Activated CD4-positive, alpha-beta T cell treated with anti-CD3 and anti-CD28 coated beads, Interleukin-2, Interleukin-4, amounts not matched to agents 100 ng/mL and 50 ng/mL, durations not matched to agents 16 hours and 8 hours (primary cell): ENCODE measurements around the gene ASIC3.

ENCODE experiments used
- DNase-seq: peaks from one replicate; pipeline ENCODE4 v3.0.0-alpha.2; 2020; ENCODE audit warnings: low spot score

ASIC3 gene

GRCh38 chr7:151085691-151086620 lies 37.6 kb downstream of the ASIC3 start, which contains the start of gene AGAP3:
Gene AGAP3, plus strand, starts transcription at chr7:151086475. Its CDS starts 267 bp downstream, at chr7:151086742.
- DNase-seq = peak; percentile 67

DNA sequence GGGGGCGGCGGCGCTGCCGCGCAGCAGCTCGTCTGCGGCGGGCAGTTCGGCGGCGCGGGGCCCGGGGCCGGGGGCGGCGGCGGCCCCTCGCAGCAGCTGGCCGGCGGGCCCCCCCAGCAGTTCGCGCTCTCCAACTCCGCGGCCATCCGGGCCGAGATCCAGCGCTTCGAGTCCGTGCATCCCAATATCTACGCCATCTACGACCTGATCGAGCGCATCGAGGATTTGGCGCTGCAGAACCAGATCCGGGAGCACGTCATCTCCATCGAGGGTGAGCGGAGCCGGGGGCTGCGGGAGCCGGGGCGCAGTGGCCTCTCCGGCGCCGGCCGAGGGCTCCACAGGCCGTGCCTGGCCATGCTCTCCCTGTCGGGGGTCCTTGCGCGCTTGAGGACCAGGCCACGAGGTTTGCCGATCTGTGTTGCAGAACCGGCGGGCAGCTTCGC lies 38.5 kb downstream of the ASIC3 start:
- peak; percentile 31 for DNase-seq

- peak; percentile 24 for DNase-seq
Observed at GRCh38 chr7:151087245-151088018, 39.1 kb downstream of the ASIC3 start.

GRCh38 chr7:151088019-151088855 lies 39.9 kb downstream of the ASIC3 start:
- no peak for DNase-seq

GRCh38 chr7:151088856-151089699 lies 40.7 kb downstream of the ASIC3 start:
- no peak for DNase-seq

GRCh38 chr7:151089893-151090730 lies 41.8 kb downstream of the ASIC3 start:
- DNase-seq = no peak

- DNase-seq = no peak
Observed at GRCh38 chr7:151091003-151091402, 42.7 kb downstream of the ASIC3 start.

GRCh38 chr7:151091431-151091830 lies 43.1 kb downstream of the ASIC3 start:
- DNase-seq = peak; percentile 31

DNA sequence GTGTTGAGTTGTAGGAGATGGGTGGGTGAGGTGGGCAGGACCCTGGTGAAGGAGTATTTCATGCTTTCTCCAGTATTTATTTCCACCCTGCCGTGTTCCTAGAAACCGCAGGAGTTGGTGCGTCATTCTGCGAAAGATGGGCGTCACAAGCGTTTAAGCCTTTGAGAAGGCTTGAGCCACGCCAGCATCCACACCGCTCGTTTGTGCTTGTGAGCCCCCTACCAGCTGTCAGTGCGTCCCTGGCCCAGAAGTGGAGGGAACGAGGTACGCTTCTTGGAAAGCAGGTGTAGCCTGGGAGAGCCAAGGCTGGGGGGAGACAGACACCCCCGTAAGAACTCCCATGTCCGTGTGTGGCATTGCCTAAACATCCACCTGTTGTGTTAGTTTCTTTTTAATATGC lies 43.7 kb downstream of the ASIC3 start:
- DNase-seq = no peak

GRCh38 chr7:151093748-151094147 lies 45.4 kb downstream of the ASIC3 start:
- no peak for DNase-seq

- DNase-seq = no peak
Observed at GRCh38 chr7:151094675-151095074, 46.3 kb downstream of the ASIC3 start.

DNA sequence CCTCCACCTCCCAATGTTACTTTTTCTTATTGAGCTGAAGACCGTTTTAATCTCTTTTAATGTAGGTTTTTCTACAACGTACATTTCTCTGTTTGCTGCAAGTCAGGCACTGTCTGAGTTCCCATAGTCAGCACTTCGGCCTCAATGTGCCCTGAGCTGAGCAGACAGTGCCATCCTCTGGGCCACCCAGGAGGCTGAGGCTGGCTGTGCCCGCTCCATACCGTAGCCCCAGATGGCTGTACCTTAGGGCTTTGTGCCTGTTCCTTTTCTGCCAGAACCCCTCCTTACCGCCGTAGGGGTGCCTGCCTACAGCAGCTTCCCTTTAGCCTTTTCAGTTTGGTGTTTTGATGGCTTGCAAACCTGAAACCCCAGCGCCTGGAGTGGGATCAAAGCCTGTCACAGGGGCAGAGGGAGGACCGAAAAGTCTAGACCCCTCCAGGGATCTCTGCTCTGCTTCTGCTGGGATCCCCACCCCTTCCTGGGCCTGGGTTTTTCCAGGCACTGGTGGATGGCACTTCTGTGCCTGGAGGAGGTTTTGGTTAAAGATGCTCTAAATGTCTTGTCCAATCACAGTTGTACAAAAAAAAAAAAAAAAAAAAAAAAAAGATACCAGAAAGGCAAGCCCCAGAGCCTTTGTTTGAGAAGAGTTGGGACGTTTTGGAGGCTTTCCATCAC lies 46.9 kb downstream of the ASIC3 start:
- DNase-seq = no peak

DNA sequence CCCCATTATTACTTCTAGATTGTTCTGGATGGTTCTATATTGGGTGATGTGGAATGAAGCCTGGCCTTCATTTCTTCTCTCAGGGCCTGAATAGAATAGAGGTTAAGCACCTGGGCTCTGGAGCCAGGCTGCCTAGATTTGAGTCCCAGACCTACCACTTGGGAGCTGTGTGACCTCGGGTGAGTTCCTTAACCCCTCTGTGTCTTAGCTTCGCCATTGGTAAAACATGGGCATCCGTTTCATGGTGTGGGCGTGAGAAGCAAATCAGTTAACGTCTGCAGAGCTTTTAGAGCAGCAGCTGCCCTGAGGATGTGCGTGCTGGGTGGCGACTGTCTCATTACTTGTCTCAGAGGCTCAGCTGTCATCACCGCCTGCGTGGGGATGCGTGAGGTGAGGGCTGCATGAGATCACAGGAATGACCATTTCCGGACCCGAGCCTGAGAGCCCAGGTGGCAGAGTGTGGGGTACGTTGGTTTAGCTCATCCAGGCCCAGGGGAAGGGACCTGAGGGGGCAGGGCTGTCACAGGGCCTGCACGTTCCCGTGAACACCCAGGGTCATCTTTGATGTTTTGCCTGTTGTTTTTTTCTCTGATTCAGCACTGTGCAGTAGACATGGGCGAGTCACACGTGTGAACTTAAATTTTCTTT lies 47.6 kb downstream of the ASIC3 start:
- no peak for DNase-seq

DNA sequence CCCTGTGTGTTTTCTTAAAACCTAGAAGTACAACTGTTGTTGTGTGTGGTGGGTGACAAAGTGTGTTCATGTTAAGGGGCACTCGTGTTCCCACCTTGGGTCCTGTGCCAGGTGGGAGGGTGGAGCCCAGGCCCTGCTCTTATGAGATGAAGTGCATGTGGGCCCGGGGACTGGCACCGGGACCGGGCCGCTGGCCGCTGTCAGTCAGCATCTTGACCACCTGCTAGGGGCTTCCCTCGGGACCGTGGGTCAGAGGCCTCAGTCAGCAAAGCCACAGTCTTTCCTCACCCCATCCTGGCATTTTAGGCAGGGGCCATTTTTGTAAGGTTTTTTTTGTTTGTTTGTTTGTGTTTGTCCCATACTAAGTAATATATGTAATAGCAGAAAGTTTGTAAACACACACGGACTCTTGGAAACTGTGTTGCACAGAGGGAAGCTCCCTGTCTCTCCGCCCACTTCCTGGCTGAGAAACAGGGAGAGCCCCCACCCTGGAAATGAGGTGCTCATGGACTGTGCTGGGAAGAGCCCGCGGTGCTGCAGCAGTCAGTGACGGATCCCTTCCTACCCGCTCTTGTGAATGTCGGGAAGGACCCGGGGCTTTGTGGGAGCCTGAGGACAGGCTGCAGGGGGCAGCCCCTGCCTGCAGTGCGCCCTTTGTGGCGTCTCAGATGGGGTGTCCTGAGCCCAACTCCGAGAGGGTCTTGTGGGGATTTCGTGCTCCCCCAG lies 51.3 kb downstream of the ASIC3 start:
- DNase-seq = no peak

DNA sequence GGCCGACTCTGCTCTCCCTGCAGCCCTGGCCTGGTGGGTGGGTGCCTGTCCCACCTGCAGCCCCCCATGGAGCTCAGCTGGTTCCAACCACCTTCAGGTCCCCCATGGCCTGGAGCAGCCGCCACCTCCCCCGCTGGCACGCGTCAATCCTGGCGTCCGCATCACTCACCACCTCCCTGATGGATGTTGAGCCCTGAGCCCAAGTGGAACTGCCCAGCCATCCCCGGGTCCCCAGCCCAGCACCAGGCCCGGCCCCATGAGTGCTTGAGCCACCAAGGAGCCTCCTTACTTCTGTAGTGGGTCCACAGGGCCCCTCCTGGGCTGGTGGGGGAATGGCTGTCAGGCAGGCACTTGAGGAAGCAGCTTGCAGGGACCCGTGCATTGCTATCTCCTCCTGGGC lies 52.6 kb downstream of the ASIC3 start:
- DNase-seq = no peak

DNA sequence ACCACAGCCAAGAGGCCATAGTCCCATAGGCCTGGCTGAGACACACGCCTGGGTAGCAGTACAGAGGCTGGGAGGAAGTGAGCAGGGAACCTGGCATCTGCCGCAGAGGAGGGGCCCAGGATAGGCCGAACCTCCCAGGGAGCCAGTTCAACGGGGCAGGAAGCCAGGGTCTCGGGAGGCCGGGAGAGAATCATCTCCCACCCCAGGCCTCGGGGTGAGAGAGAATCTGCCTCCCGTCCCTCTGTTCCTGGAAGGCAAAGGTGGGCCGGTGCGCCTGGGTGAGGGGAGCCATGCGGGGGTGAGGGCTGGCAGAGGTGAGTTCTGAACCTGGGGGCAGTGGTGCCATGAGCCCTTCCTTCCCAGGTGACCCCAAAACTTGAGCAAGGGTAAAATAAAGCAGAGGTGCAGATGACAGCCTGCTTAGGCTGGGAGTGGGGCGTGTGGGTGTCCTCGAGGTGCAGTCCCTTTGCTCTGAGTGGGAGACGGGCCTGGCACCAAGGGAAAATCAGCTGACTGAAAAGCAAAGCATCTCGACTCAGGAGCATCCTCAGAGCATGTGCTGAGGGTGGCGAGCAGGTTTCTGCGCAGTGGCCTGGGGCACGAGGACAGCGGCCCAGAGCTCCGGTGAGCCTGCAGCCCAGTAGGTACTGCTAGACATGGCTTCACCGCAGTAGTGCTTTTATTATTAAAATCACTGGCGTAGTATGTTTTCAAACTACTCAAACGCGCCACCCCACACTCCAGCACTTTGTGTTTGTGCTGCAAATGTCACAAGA lies 53.5 kb downstream of the ASIC3 start:
- DNase-seq = no peak
